H9 (cell line): ENCODE results near the gene CCDC27. TPM values are rescaled to one million over a fixed set of nuclear protein-coding genes. Genes with fewer than 3 reads are reported as not detected.

ENCODE experiments used
- DNase-seq: peaks from one replicate; pipeline ENCODE4 v3.0.0-alpha.2; 2017
- H2AFZ ChIP-seq: one replicate; pipeline ENCODE4 v1.6.1; 2013; ENCODE audit warnings: mild to moderate bottlenecking, low read length, control low read depth, moderate library complexity
- H2AK5ac ChIP-seq: 2 replicates; pipeline ENCODE4 v1.6.1; 2013; ENCODE audit warnings: low read length, control low read depth, mixed read lengths; ENCODE audit not compliant: insufficient read length
- H2BK120ac ChIP-seq: one replicate; pipeline ENCODE4 v1.6.1; 2013; ENCODE audit warnings: low read depth, mild to moderate bottlenecking, low read length, control low read depth, inconsistent platforms; ENCODE audit not compliant: poor library complexity, severe bottlenecking
- H2BK12ac ChIP-seq: 2 replicates; pipeline ENCODE4 v1.6.1; 2013; ENCODE audit warnings: low read length, control low read depth, mixed read lengths, low read depth; ENCODE audit not compliant: insufficient read length
- H2BK15ac ChIP-seq: 2 replicates; pipeline ENCODE4 v1.6.1; 2013; ENCODE audit warnings: low read depth, low read length, control low read depth
- H2BK20ac ChIP-seq: one replicate; pipeline ENCODE4 v1.6.1; 2013; ENCODE audit warnings: low read depth, mild to moderate bottlenecking, low read length, control low read depth, inconsistent platforms; ENCODE audit not compliant: poor library complexity, severe bottlenecking
- H2BK5ac ChIP-seq: 2 replicates; pipeline ENCODE4 v1.6.1; 2013; ENCODE audit warnings: low read length, control low read depth, mixed read lengths; ENCODE audit not compliant: insufficient read length
- H3K14ac ChIP-seq: 2 replicates; pipeline ENCODE4 v1.6.1; 2013; ENCODE audit warnings: low read length, control low read depth; ENCODE audit not compliant: insufficient read depth
- H3K18ac ChIP-seq: 2 replicates; pipeline ENCODE4 v1.6.1; 2013; ENCODE audit warnings: low read depth, mild to moderate bottlenecking, mixed read lengths, low read length, control low read depth; ENCODE audit not compliant: insufficient read length
- H3K23ac ChIP-seq: 2 replicates; pipeline ENCODE4 v1.6.1; 2013; ENCODE audit warnings: low read length, control low read depth, mixed read lengths, low read depth; ENCODE audit not compliant: insufficient read length
- H3K23me2 ChIP-seq: 2 replicates; pipeline ENCODE4 v1.6.1; 2013; ENCODE audit warnings: low read depth, mild to moderate bottlenecking, mixed read lengths, low read length, control low read depth; ENCODE audit not compliant: insufficient read length, poor library complexity, severe bottlenecking
- H3K27ac ChIP-seq: 2 replicates; pipeline ENCODE4 v1.5.1; 2013; ENCODE audit warnings: low read length, control low read depth, mixed read lengths, low read depth; ENCODE audit not compliant: insufficient read length
- H3K27me3 ChIP-seq: 2 replicates; pipeline ENCODE4 v1.6.1; 2013; ENCODE audit warnings: low read length, control low read depth, inconsistent platforms; ENCODE audit not compliant: insufficient read depth
- H3K4ac ChIP-seq: 2 replicates; pipeline ENCODE4 v1.6.1; 2013; ENCODE audit warnings: low read depth, mild to moderate bottlenecking, control low read depth, inconsistent platforms, low read length, moderate library complexity
- H3K4me1 ChIP-seq: 2 replicates; pipeline ENCODE4 v1.6.1; 2013; ENCODE audit warnings: low read length, control low read depth, inconsistent platforms; ENCODE audit not compliant: insufficient read depth
- H3K4me2 ChIP-seq: 2 replicates; pipeline ENCODE4 v1.6.1; 2013; ENCODE audit warnings: low read length, control low read depth, mixed read lengths; ENCODE audit not compliant: insufficient read length, insufficient read depth
- H3K56ac ChIP-seq: 2 replicates; pipeline ENCODE4 v1.6.1; 2013; ENCODE audit warnings: low read depth, mild to moderate bottlenecking, mixed read lengths, low read length, control low read depth; ENCODE audit not compliant: insufficient read length
- H3K79me1 ChIP-seq: 2 replicates; pipeline ENCODE4 v1.6.1; 2013; ENCODE audit warnings: low read depth, mild to moderate bottlenecking, moderate library complexity, low read length, control low read depth, inconsistent platforms; ENCODE audit not compliant: insufficient read depth, poor library complexity, severe bottlenecking
- H3K79me2 ChIP-seq: 2 replicates; pipeline ENCODE4 v1.6.1; 2013; ENCODE audit warnings: low read length, control low read depth, inconsistent platforms; ENCODE audit not compliant: insufficient read depth
- H3K9ac ChIP-seq: 2 replicates; pipeline ENCODE4 v1.6.1; 2013; ENCODE audit warnings: low read length, control low read depth, mixed read lengths; ENCODE audit not compliant: insufficient read length; ENCODE audit errors: extremely low read depth
- H3K9me3 ChIP-seq: one replicate; pipeline ENCODE4 v1.6.1; 2013; ENCODE audit warnings: low read depth, low read length, inconsistent platforms; ENCODE audit not compliant: control insufficient read depth
- H3T11ph ChIP-seq: one replicate; pipeline ENCODE4 v1.6.1; 2013; ENCODE audit warnings: mild to moderate bottlenecking, low read length, control low read depth, inconsistent platforms
- H4K20me1 ChIP-seq: one replicate; pipeline ENCODE4 v1.6.1; 2013; ENCODE audit not compliant: control insufficient read depth, insufficient read length, insufficient read depth
- H4K5ac ChIP-seq: 2 replicates; pipeline ENCODE4 v1.6.1; 2013; ENCODE audit warnings: low read depth, mild to moderate bottlenecking, mixed read lengths, low read length, control low read depth; ENCODE audit not compliant: insufficient read length
- H4K8ac ChIP-seq: replicated peaks from 2 replicates; pipeline ENCODE4 v1.6.1; 2013; ENCODE audit warnings: low read length, control low read depth, mixed read lengths, low read depth; ENCODE audit not compliant: insufficient read length
- H4K91ac ChIP-seq: 2 replicates; pipeline ENCODE4 v1.6.1; 2013; ENCODE audit warnings: low read depth, mild to moderate bottlenecking, moderate library complexity, mixed read lengths, low read length, control low read depth; ENCODE audit not compliant: insufficient read length
- H3K27ac Mint-ChIP-seq, 3 experiments: 2 replicates in 2 of 3; 3 replicates in 1 of 3; pipeline ENCODE4 v1.8.0; 2020 to 2021; ENCODE audit warnings: mixed read lengths in 3 of 3, mild to moderate bottlenecking in 1 of 3, moderate library complexity in 1 of 3
- H3K27me3 Mint-ChIP-seq: 2 replicates; pipeline ENCODE4 v1.8.0; 2021; ENCODE audit warnings: low read depth, mild to moderate bottlenecking, moderate library complexity, mixed read lengths
- H3K36me3 Mint-ChIP-seq, 3 experiments: 2 replicates in 2 of 3; 3 replicates in 1 of 3; pipeline ENCODE4 v1.8.0; 2020 to 2021; ENCODE audit warnings: low read depth in 3 of 3, mixed read lengths in 3 of 3; ENCODE audit not compliant: insufficient read depth in 1 of 3
- H3K4me1 Mint-ChIP-seq, 2 experiments: 2 replicates each; pipeline ENCODE4 v1.8.0; 2020; ENCODE audit warnings: mixed read lengths in 2 of 2
- H3K4me3 Mint-ChIP-seq, 2 experiments: 2 replicates in 1 of 2; 3 replicates in 1 of 2; pipeline ENCODE4 v1.8.0; 2020 to 2021; ENCODE audit warnings: mild to moderate bottlenecking in 2 of 2, mixed read lengths in 2 of 2, moderate library complexity in 1 of 2
- H3K9me3 Mint-ChIP-seq, 2 experiments: 2 replicates in 1 of 2; 3 replicates in 1 of 2; pipeline ENCODE4 v1.8.0; 2020; ENCODE audit warnings: mild to moderate bottlenecking in 2 of 2, mixed read lengths in 2 of 2, moderate library complexity in 1 of 2
- WGBS: extraction: QIAGEN DNeasy Blood & Tissue Kit; methylation state at CpG from one replicate; pipeline ENCODE4 v1.1.7; 2013; ENCODE audit warnings: missing lambda C conversion rate, low lambda C conversion rate, mixed read lengths; ENCODE audit not compliant: insufficient read length; ENCODE audit errors: extremely low coverage; 5-methylcytosine and 5-hydroxymethylcytosine counted together
- total RNA-seq: library from RNA; stranded (reverse); gene quantifications from 2 replicates; pipeline ENCODE4 v1.2.1, GENCODE V29; 2021
- TF ChIP-seq, protein P1 (sequence below): fragments of 200-600 bp; sonication (generic); conservative IDR thresholded peaks from 3 replicates; pipeline ENCODE4 v1.8.0; 2021; ENCODE audit warnings: antibody characterized with exemption, mild to moderate bottlenecking

The CCDC27 gene
- total RNA-seq, 1 experiment from 2014 or later = not detected

GRCh38 chr1:3727825-3728776 lies 24.1 kb upstream of the CCDC27 start:
- H3K4me3 Mint-ChIP-seq = no peak overlapping the region; a peak in 1 of 5 replicates
- no peak overlapping the region for H3K18ac ChIP-seq
- no peaks in the 10 kb centered on the region for H3K23me2 ChIP-seq
- H3K36me3 Mint-ChIP-seq = no peaks in the 10 kb centered on the region
- H3K79me1 ChIP-seq = no peaks in the 10 kb centered on the region
- H2BK20ac ChIP-seq = no peak overlapping the region
- H3K27ac ChIP-seq = no peak overlapping the region
- no peak overlapping the region for H3K56ac ChIP-seq
- no peak overlapping the region for H2BK5ac ChIP-seq
- H2BK12ac ChIP-seq = no peak overlapping the region
- H2AFZ ChIP-seq = no peak overlapping the region
- H3K23ac ChIP-seq = no peak overlapping the region
- no peak overlapping the region; the same call in 1 of the 2 replicates for H3K14ac ChIP-seq
- H3T11ph ChIP-seq = no peak overlapping the region
- no peak overlapping the region for H4K91ac ChIP-seq
- H3K9ac ChIP-seq = no peak overlapping the region
- no peak overlapping the region for H3K27ac Mint-ChIP-seq
- no CpG with 5 or more reads among the region's 31 CpGs for WGBS
- no peaks in the 10 kb centered on the region for H3K9me3 ChIP-seq
- H4K5ac ChIP-seq = no peak overlapping the region
- no peaks in the 10 kb centered on the region; the same call in 1 of the 2 replicates for H3K27me3 ChIP-seq
- no peak overlapping the region for H2AK5ac ChIP-seq
- no peaks in the 10 kb centered on the region for H4K20me1 ChIP-seq
- H2BK15ac ChIP-seq = no peak overlapping the region
- no peak overlapping the region for H3K4ac ChIP-seq
- no peak overlapping the region for H4K8ac ChIP-seq
- TF ChIP-seq, protein P1, sequence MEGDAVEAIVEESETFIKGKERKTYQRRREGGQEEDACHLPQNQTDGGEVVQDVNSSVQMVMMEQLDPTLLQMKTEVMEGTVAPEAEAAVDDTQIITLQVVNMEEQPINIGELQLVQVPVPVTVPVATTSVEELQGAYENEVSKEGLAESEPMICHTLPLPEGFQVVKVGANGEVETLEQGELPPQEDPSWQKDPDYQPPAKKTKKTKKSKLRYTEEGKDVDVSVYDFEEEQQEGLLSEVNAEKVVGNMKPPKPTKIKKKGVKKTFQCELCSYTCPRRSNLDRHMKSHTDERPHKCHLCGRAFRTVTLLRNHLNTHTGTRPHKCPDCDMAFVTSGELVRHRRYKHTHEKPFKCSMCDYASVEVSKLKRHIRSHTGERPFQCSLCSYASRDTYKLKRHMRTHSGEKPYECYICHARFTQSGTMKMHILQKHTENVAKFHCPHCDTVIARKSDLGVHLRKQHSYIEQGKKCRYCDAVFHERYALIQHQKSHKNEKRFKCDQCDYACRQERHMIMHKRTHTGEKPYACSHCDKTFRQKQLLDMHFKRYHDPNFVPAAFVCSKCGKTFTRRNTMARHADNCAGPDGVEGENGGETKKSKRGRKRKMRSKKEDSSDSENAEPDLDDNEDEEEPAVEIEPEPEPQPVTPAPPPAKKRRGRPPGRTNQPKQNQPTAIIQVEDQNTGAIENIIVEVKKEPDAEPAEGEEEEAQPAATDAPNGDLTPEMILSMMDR = no peak
- no peaks in the 10 kb centered on the region for H3K79me2 ChIP-seq
- no peaks in the 10 kb centered on the region for H3K9me3 Mint-ChIP-seq
- H2BK120ac ChIP-seq = no peak overlapping the region
- DNase-seq = no peak
- H3K27me3 Mint-ChIP-seq = peaks cover 5% of the 10 kb centered on the region
- H3K4me1 ChIP-seq = no peaks in the 10 kb centered on the region
- no peak overlapping the region for H3K4me2 ChIP-seq
- H3K4me1 Mint-ChIP-seq = peaks cover 0 to 5% of the 10 kb centered on the region in 2 experiments; a peak in 2 of 4 replicates
